ENCODE results near the gene C19orf67. TPM values are rescaled to one million over a fixed set of nuclear protein-coding genes. Genes with fewer than 3 reads are reported as not detected.
A peak's percentile ranks its signal among the peaks of the same experiment; 100 is the strongest.
"Not testable (repeated sequence)": the region's sequence is repeated elsewhere in the genome, so short reads cannot be mapped to it uniquely, and the experiment has no call there.

C19orf67 gene
- total RNA-seq, 1 donor from 2014 or later, result not detected

DNA sequence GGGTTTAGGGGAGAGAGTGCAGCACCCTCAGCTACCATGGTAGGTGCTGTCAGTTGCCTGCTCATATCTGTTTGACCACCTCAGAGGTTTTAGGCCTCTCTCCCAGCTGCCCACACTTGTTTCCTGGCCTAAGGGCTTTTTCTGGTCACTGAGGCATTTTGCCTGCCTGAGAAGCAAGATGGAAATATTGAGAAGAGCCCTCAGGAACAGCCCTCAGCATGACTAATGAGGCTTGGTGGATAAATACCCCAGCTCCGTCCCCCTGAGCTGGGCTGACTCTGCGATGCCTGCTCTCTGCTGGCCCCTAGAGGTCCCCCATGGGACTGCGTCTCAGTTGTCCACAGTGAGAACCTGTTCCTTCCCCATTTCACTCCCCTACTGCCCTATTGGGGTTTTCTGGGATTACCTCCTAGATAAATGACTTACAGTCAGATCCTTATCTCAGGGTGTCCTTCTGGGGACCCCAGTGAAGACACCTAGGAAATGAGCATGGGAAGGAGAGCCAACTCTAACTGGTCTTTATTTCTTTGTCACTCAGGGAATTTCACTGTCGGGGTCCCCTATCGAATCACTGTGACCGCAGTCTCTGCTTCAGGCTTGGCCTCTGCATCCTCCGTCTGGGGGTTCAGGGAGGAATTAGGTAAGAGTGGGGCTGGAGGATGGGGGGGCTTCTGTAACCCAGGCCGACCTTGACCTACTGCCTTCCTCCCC, 37.0 kb downstream of the C19orf67 start:
- Mint-ChIP-seq H3K4me1 (ENCODE audit: unreplicated experiment) (no peaks in the 10 kb centered on the region), H3K4me3 (no peak overlapping the region), H3K27ac (no peak overlapping the region), H3K27me3 (no peaks in the 10 kb centered on the region), H3K36me3 (no peaks in the 10 kb centered on the region), H3K9me3 (no peaks in the 10 kb centered on the region)
- TF ChIP-seq, protein P1, sequence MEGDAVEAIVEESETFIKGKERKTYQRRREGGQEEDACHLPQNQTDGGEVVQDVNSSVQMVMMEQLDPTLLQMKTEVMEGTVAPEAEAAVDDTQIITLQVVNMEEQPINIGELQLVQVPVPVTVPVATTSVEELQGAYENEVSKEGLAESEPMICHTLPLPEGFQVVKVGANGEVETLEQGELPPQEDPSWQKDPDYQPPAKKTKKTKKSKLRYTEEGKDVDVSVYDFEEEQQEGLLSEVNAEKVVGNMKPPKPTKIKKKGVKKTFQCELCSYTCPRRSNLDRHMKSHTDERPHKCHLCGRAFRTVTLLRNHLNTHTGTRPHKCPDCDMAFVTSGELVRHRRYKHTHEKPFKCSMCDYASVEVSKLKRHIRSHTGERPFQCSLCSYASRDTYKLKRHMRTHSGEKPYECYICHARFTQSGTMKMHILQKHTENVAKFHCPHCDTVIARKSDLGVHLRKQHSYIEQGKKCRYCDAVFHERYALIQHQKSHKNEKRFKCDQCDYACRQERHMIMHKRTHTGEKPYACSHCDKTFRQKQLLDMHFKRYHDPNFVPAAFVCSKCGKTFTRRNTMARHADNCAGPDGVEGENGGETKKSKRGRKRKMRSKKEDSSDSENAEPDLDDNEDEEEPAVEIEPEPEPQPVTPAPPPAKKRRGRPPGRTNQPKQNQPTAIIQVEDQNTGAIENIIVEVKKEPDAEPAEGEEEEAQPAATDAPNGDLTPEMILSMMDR (conservative IDR thresholded peaks at IDR 0.05), result peak; percentile 82
- no peak for DNase-seq (ENCODE audit: extremely low spot score, unreplicated experiment)

DNA sequence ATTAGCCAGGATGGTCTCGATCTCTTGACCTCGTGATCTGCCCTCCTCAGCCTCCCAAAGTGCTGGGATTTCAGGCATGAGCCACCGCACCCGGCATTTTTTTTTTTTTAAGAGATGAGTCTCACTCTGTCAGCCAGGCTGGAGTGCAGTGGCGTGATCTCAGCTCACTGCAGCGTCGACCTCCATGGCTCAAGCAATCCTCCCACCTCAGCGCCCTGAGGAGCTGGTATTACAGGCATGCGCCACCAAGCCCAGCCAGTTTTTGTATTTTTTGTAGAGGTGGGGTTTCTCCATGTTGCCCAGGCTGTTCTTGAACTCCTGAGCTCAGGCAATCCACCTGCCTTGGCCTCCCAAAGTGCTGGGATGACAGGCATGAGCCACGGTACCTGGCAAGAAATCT, 37.7 kb downstream of the C19orf67 start:
- not testable (repeated sequence) for H3K27me3 Mint-ChIP-seq; H3K4me3 Mint-ChIP-seq; DNase-seq (ENCODE audit: extremely low spot score, unreplicated experiment); H3K9me3 Mint-ChIP-seq; H3K27ac Mint-ChIP-seq; H3K4me1 Mint-ChIP-seq (ENCODE audit: unreplicated experiment); H3K36me3 Mint-ChIP-seq

GRCh38 chr19:14042659-14043608, 42.6 kb downstream of the C19orf67 start:
- TF ChIP-seq, protein P1 (conservative IDR thresholded peaks at IDR 0.05), result peak; percentile 75
- H3K4me1 Mint-ChIP-seq (ENCODE audit: unreplicated experiment); DNase-seq (ENCODE audit: extremely low spot score, unreplicated experiment); H3K9me3 Mint-ChIP-seq; H3K36me3 Mint-ChIP-seq; H3K27me3 Mint-ChIP-seq; H3K4me3 Mint-ChIP-seq: not testable (repeated sequence)
- peak overlapping the region; percentile 29 for H3K27ac Mint-ChIP-seq

- DNase-seq (ENCODE audit: extremely low spot score, unreplicated experiment), result no peak
- H3K4me3 Mint-ChIP-seq, result no peak overlapping the region
- TF ChIP-seq, protein P1 (conservative IDR thresholded peaks at IDR 0.05), result no peak
- no peaks in the 10 kb centered on the region for H3K4me1 Mint-ChIP-seq (ENCODE audit: unreplicated experiment)
- H3K36me3 Mint-ChIP-seq, result no peaks in the 10 kb centered on the region
- H3K27me3 Mint-ChIP-seq, result no peaks in the 10 kb centered on the region
- no peaks in the 10 kb centered on the region for H3K9me3 Mint-ChIP-seq
- no peak overlapping the region for H3K27ac Mint-ChIP-seq
Observed at GRCh38 chr19:14039181-14039580, 46.4 kb downstream of the C19orf67 start.

- no peaks in the 10 kb centered on the region for H3K36me3 Mint-ChIP-seq
- no peak overlapping the region for H3K4me3 Mint-ChIP-seq
- H3K27me3 Mint-ChIP-seq, result peaks cover 10% of the 10 kb centered on the region
- DNase-seq (ENCODE audit: extremely low spot score, unreplicated experiment), result no peak
- TF ChIP-seq, protein P1 (conservative IDR thresholded peaks at IDR 0.05), result no peak
- H3K9me3 Mint-ChIP-seq, result no peaks in the 10 kb centered on the region
- H3K4me1 Mint-ChIP-seq (ENCODE audit: unreplicated experiment), result no peaks in the 10 kb centered on the region
- H3K27ac Mint-ChIP-seq, result no peak overlapping the region
Observed at GRCh38 chr19:14035706-14036105, 49.9 kb downstream of the C19orf67 start.

- H3K9me3 Mint-ChIP-seq; H3K27me3 Mint-ChIP-seq; H3K36me3 Mint-ChIP-seq; H3K4me1 Mint-ChIP-seq (ENCODE audit: unreplicated experiment); H3K27ac Mint-ChIP-seq; DNase-seq (ENCODE audit: extremely low spot score, unreplicated experiment); H3K4me3 Mint-ChIP-seq: not testable (repeated sequence)
- TF ChIP-seq, protein P1 (conservative IDR thresholded peaks at IDR 0.05), result peak; percentile 41
Observed at GRCh38 chr19:14035159-14035558, 50.4 kb downstream of the C19orf67 start.
